GM19035 (cell line): Measurements from ENCODE around the gene AKAP17A.

Experiments
- ATAC-seq: cut with Tn5 transposase; IDR thresholded peaks from one replicate; pipeline ENCODE4 v1.9.1; 2021; ENCODE audit not compliant: unreplicated experiment

The AKAP17A gene

GRCh38 chrX:1581132-1581531 lies 10.3 kb upstream of the AKAP17A start:
- no peak for ATAC-seq

GRCh38 chrX:1582686-1583437 lies 8.5 kb upstream of the AKAP17A start:
- peak; percentile 73 for ATAC-seq

- no peak for ATAC-seq
Measured at GRCh38 chrX:1584237-1585011, 7.0 kb upstream of the AKAP17A start.

- ATAC-seq, result no peak
Measured at GRCh38 chrX:1587161-1587560, 4.2 kb upstream of the AKAP17A start.

- ATAC-seq, result no peak
Measured at GRCh38 chrX:1589356-1590130, 1.9 kb upstream of the AKAP17A start.

GRCh38 chrX:1591863-1592469 lies 562 bp downstream of the AKAP17A start:
- peak; percentile 2 for ATAC-seq

GRCh38 chrX:1592470-1593142 lies 1.2 kb downstream of the AKAP17A start:
- ATAC-seq, result peak; percentile 52

- no peak for ATAC-seq
Measured at GRCh38 chrX:1593286-1594271, 2.2 kb downstream of the AKAP17A start.

- ATAC-seq, result no peak
Measured at GRCh38 chrX:1595711-1596060, 4.3 kb downstream of the AKAP17A start.

GRCh38 chrX:1596676-1597344 lies 5.4 kb downstream of the AKAP17A start:
- no peak for ATAC-seq

GRCh38 chrX:1597345-1598020 lies 6.1 kb downstream of the AKAP17A start:
- no peak for ATAC-seq

- no peak for ATAC-seq
Measured at GRCh38 chrX:1598021-1598875, 6.8 kb downstream of the AKAP17A start.

- no peak for ATAC-seq
Measured at GRCh38 chrX:1598876-1599790, 7.7 kb downstream of the AKAP17A start.

- no peak for ATAC-seq
Measured at GRCh38 chrX:1599791-1600405, 8.5 kb downstream of the AKAP17A start.

GRCh38 chrX:1600406-1601050 lies 9.1 kb downstream of the AKAP17A start:
- ATAC-seq, result no peak
